ENCODE data around the gene CLDN6.
A peak's percentile ranks its signal among the peaks of the same experiment; 100 is the strongest.

CLDN6 gene

GRCh38 chr16:3007957-3008689, 9.9 kb downstream of the CLDN6 start:
- TF ChIP-seq, protein P1, sequence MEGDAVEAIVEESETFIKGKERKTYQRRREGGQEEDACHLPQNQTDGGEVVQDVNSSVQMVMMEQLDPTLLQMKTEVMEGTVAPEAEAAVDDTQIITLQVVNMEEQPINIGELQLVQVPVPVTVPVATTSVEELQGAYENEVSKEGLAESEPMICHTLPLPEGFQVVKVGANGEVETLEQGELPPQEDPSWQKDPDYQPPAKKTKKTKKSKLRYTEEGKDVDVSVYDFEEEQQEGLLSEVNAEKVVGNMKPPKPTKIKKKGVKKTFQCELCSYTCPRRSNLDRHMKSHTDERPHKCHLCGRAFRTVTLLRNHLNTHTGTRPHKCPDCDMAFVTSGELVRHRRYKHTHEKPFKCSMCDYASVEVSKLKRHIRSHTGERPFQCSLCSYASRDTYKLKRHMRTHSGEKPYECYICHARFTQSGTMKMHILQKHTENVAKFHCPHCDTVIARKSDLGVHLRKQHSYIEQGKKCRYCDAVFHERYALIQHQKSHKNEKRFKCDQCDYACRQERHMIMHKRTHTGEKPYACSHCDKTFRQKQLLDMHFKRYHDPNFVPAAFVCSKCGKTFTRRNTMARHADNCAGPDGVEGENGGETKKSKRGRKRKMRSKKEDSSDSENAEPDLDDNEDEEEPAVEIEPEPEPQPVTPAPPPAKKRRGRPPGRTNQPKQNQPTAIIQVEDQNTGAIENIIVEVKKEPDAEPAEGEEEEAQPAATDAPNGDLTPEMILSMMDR (conservative IDR thresholded peaks at IDR 0.05) = no peak
- H3K27ac ChIP-seq = no peak overlapping the region

GRCh38 chr16:3007059-3007956, 10.7 kb downstream of the CLDN6 start:
- H3K27ac ChIP-seq = no peak overlapping the region

DNA sequence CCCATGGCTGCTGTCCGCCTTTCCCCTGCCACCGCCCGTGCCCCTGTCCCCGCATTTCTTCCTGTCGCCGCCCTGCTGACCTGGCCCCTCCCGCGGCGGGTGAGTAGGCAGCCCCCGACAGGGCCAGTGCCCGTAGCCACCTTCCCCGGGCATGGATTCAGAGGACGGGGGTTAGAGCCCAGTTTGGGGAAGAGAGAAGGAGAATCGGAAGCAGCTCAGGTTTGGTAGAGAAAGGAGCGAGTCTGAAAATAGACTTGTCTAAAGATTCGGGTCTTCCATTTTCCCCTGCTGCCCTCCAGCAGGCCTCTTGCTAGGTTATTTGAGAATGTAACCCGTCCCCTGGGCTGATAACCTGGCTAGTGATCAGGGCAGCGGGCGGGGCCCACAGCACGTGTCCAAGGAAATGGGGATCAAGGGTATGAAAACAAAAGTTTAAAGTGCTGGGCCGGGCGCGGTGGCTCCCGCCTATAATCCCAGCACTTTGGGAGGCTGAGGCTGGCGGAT, 13.2 kb downstream of the CLDN6 start:
- peak overlapping the region; percentile 69 for H3K27ac ChIP-seq
- TF ChIP-seq, protein P1 (conservative IDR thresholded peaks at IDR 0.05) = no peak

More at GRCh38 chr16:3007059-3007956, 10.7 kb downstream of the CLDN6 start:
- TF ChIP-seq, protein P1 (conservative IDR thresholded peaks at IDR 0.05) = no peak

- H3K27ac ChIP-seq = peak overlapping the region; percentile 69
- TF ChIP-seq, protein P1 (conservative IDR thresholded peaks at IDR 0.05) = no peak
Measured at GRCh38 chr16:3004319-3004718, 13.7 kb downstream of the CLDN6 start.

DNA sequence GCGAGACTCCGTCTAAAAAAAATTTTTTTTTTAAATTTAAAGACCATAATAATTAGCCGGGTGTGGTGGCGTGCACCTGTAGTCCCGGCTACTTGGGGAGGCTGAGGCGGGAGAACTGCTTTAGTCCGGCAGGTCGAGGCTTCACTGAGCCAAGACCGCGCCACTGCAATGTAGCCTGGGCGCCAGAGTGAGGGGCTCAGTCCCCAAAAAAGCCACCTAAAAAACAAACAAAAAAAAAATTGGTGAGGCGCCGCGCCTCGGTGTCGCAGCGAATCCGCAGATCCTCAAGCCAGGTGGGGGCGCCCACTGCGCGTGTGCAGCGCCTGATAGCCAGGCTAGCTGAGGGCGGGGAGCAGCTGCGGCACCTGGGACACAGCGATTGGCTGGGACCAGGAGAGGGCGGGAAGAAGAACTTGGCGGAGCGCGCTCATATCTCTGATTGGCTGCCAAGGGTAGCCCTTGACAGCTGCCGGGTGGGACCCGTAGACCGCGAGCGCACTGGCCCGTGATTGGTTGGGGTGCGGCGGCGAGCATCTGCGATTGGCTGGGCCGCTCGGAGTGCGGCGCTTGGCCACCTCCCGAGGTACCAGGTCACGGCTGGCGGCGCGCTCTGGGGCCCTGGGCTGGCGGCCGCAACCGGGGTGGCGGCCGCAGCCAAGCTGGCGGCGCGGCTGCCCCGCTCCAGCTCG, 14.3 kb downstream of the CLDN6 start:
- H3K27ac ChIP-seq = peak overlapping the region; percentile 69
- TF ChIP-seq, protein P1 (conservative IDR thresholded peaks at IDR 0.05) = peak; percentile 50

- TF ChIP-seq, protein P1 (conservative IDR thresholded peaks at IDR 0.05) = no peak
- no peak overlapping the region for H3K27ac ChIP-seq
Measured at GRCh38 chr16:3001316-3001715, 16.7 kb downstream of the CLDN6 start.

DNA sequence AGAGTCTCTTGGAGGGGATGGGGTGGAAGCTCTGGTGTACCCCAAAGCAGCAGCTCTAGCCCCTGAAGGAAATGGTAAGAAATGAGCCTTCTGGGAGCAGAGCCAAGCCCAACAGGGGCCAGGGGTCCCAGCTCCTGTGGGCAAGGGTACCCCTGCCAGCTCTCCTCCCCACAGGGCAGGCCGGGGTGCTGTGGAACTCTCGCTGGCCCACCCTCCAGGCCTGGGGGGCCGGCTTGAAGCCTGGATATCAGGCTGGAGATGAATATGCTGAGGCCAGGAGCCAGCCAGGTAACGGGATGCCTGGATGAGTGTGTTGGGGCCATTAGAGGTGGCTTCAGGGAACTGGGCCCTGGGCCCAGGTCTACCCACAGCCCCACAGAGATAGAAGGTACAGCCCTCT, 17.4 kb downstream of the CLDN6 start:
- TF ChIP-seq, protein P1 (conservative IDR thresholded peaks at IDR 0.05) = no peak
- H3K27ac ChIP-seq = no peak overlapping the region

Measured in VCaP (cell line).